GM06990 (cell line): ENCODE data around the gene HDHD5.

Experiments
- DNase-seq: peaks from one replicate; pipeline ENCODE4 v3.0.0-alpha.2; 2011; ENCODE audit not compliant: insufficient read length; ENCODE audit errors: extremely low read depth
- H3K27me3 ChIP-seq: replicated peaks from 2 replicates; pipeline ENCODE4 v1.6.0; 2011; ENCODE audit warnings: low read length; ENCODE audit not compliant: control insufficient read depth, insufficient read depth
- H3K36me3 ChIP-seq: 2 replicates; pipeline ENCODE4 v1.5.1; 2011; ENCODE audit warnings: low read length; ENCODE audit not compliant: control insufficient read depth, insufficient read depth
- H3K4me3 ChIP-seq: replicated peaks from 2 replicates; pipeline ENCODE4 v1.5.1; 2011; ENCODE audit warnings: low read depth, mild to moderate bottlenecking, control low read depth, low read length
- TF ChIP-seq, protein P1 (sequence below): IDR thresholded peaks from 2 replicates; pipeline ENCODE4 v1.5.1; 2011; ENCODE audit warnings: low read length, control low read depth, mild to moderate bottlenecking, inconsistent platforms; ENCODE audit not compliant: insufficient read depth, poor library complexity, severe bottlenecking

The HDHD5 gene

DNA sequence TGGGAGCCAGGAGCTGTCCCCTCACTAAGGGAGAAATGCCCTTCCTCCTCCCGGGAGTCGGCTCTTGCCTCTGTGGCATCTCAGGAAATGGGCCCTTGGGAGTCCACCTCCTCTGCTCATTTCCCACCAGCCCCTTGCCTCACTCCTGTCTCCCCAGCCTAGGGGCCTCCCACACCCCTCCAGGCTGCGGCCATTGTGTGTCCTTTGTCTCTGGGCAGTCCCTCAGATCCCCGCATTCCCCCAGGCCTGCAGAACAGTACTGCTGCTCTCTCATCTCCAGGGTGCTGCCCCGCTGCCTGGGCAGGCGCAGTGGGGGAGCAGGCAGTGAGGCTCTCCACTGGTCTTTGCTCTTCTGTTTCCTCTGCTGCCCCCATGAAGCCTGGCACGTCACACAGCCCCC is 35.1 kb upstream of the HDHD5 start:
- Histone ChIP-seq H3K36me3 (peaks cover 4% of the 10 kb centered on the region), H3K4me3 (no peak overlapping the region), H3K27me3 (no peaks in the 10 kb centered on the region)
- TF ChIP-seq, protein P1, sequence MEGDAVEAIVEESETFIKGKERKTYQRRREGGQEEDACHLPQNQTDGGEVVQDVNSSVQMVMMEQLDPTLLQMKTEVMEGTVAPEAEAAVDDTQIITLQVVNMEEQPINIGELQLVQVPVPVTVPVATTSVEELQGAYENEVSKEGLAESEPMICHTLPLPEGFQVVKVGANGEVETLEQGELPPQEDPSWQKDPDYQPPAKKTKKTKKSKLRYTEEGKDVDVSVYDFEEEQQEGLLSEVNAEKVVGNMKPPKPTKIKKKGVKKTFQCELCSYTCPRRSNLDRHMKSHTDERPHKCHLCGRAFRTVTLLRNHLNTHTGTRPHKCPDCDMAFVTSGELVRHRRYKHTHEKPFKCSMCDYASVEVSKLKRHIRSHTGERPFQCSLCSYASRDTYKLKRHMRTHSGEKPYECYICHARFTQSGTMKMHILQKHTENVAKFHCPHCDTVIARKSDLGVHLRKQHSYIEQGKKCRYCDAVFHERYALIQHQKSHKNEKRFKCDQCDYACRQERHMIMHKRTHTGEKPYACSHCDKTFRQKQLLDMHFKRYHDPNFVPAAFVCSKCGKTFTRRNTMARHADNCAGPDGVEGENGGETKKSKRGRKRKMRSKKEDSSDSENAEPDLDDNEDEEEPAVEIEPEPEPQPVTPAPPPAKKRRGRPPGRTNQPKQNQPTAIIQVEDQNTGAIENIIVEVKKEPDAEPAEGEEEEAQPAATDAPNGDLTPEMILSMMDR, result no peak
- no peak for DNase-seq

DNA sequence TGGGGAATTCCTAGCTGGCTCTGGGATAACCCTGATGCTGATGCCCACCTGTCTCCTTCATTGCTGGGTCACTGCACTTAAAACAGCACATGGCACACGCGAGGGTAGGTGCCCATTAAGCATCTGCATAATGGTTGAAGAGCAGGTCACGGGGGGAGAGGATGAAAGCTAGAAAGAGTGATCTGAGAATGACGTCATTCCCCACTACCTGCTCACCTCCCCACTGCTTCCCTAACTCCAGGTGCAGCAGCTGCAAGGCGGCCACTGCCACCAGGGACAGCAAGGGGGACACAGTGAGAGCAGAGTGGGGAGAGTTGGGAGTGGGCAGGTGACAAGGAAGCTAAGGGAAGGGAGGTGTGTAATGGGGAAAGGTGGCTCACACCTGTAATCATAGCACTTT is 33.1 kb upstream of the HDHD5 start:
- H3K4me3 ChIP-seq, result no peak overlapping the region
- H3K27me3 ChIP-seq, result no peaks in the 10 kb centered on the region
- DNase-seq, result no peak
- peaks cover 4% of the 10 kb centered on the region for H3K36me3 ChIP-seq
- TF ChIP-seq, protein P1, result no peak

DNA sequence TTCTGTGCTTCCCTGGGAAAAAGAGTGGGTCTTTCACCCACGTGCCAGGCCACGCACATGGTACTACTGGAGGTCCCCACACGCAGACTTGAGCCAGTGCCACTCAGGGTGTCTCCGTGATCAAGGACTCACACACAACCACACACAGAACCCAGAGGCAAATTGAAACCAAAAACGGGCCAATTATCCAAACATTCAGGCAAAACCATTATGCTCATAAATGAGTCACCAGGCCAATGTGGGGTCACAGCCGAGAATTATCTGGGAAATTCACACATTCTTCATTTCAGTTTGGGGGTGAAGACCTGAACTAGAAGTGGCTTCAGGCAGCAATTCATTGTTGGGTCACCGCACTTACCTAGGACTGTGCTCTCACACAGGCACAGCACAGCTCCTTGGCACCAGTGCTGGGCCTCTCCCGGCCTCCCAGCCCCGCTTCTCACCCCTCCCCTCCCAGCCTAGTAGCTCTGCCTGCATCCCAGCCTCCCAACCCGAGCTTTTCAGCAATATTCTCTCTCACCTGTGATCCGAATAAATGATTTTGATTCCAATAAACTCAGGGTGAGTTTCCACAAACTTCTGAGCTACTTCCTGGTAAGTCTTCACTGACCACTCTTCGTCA is 32.2 kb upstream of the HDHD5 start:
- Histone ChIP-seq H3K4me3 (no peak overlapping the region), H3K36me3 (peaks cover 4% of the 10 kb centered on the region), H3K27me3 (no peaks in the 10 kb centered on the region)
- TF ChIP-seq, protein P1, result no peak
- DNase-seq, result no peak

DNA sequence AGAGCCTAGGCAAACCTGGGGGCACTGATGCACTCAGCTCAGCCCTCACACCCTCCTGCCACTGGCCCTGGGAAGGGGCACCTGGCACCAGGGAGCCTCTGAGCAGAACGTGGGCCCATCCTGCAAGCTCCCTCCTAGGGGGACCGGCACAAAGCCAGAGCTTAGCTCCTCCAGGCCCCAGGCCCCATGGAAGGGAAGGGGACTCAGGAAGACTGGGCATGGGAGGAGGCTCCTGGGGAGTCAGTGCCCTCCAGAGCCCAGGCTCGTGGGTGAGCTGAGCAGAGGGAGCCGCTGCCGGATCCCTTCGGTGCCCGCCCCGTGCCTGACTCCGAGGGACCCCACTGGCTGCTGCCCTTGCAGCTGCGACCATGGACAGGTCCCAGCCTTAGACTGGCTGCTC is 31.6 kb upstream of the HDHD5 start:
- TF ChIP-seq, protein P1, result no peak
- no peaks in the 10 kb centered on the region for H3K27me3 ChIP-seq

DNA sequence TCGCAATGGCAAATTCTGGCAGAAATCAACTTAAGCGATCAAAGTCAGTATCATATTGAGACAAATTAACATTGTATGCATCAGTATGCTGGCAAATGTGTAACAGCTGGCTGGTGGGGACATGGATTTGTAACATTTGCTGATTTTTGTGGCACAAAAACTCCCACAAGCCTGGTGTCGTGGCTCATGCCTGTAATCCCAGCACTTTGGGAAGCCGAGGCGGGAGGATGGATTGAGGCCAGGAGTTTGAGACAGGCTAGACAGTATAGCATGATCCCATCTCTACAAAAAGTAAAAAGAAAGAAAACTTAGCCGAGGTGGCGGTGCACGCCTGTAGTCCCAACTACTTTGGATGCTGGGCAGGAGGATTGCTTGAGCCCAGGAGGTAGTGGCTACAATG is 17.6 kb upstream of the HDHD5 start:
- DNase-seq, result no peak
- Histone ChIP-seq H3K36me3 (no peaks in the 10 kb centered on the region), H3K4me3 (no peak overlapping the region), H3K27me3 (no peaks in the 10 kb centered on the region)
- TF ChIP-seq, protein P1, result no peak

More for the DNA sequence above, 31.6 kb upstream of the HDHD5 start:
- no peak overlapping the region for H3K4me3 ChIP-seq
- no peak for DNase-seq
- peaks cover 4% of the 10 kb centered on the region for H3K36me3 ChIP-seq
